Bone marrow (tissue), 2 donors: ENCODE data around the gene MTX2.

Experiments used
- DNase-seq, 2 donors: peaks; one replicate each; lab custom pipeline; 2025; lab: John Stamatoyannopoulos, UW

Gene MTX2

GRCh38 chr2:176378323-176378722, 109.1 kb downstream of the MTX2 start:
- no peak for DNase-seq

DNA sequence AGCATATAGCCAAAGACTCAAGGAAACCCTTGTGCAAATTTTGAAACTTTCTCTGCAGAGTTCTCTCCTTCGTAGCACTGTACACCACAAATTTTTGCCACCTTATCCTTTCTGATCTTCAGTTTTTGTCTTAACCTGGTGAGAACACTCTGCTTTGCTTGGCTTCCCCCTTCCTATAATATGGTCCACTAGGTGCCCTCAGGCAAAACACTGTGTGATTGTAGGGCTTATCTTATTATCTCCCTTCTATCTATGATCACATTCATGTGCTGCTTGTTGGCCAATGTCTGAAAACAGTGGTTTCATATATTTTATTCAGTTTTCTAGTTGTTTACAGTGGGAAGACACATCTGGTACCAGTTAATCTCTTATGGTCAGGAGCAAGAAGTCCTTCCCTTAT, 111.1 kb downstream of the MTX2 start:
- no peak for DNase-seq

DNA sequence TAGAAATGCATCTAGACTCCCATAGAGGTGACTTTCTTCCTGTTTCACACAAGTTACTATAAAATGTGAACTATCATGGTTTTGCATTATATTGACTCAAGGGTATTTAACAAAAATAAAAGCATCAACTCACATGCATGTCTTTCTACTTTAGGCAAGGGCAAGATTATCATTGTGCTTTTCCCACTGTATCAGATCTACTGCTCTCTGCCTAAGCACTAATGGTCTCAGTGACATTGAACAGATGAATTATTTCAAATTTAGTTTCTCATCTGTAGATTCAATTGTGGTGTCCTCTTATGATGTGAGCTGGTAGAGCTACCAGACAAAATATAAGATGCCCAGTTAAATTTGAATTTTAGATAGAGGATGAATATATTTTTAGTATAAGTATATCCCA, 113.9 kb downstream of the MTX2 start:
- DNase-seq = no peak

GRCh38 chr2:176383836-176384442, 114.7 kb downstream of the MTX2 start:
- no peak for DNase-seq

DNA sequence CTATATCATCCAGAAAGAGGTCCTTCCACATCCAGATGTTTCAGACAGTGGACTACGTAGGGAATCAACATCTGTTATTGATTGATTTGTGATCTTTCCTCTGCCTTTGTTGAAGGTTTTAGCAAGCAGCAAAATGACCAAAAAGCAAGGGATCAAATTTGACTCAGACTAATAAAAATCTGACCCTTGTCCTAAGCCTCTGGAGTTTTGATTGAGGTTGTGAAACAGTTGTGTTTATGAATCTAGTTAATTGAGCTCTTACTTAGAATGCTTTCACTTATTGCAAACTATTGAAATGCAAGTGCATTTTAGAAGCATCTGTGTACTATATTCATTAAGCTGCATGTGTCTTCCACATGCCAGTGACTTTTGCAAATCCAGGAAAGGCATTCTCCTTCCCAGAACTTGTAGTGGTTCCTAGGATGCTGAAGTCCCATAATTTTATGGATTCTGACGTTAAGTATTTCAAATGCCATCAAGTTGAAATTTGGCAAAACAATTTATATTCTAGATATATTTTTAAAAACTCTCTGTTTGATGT, 116.0 kb downstream of the MTX2 start:
- DNase-seq = no peak

- DNase-seq = no peak
Measured at GRCh38 chr2:176385838-176386237, 116.6 kb downstream of the MTX2 start.
